A549 treated with DMSO at 1 μM for 4 hours (cell line): ENCODE results near the gene OAF. TPM values are rescaled to one million over a fixed set of nuclear protein-coding genes. Genes with fewer than 3 reads are reported as not detected.

Experiments used
- total RNA-seq: library from RNA; stranded (reverse); fragments of 200-300 nt; extraction: Qiagen RNA extraction; gene quantifications from 5 replicates; pipeline ENCODE4 v1.2.3, GENCODE V29; 2022; ENCODE audit warnings: low read depth

OAF gene
- total RNA-seq = 8.6 to 12.3 TPM (median 10.2 TPM) in 5 replicates

DNA sequence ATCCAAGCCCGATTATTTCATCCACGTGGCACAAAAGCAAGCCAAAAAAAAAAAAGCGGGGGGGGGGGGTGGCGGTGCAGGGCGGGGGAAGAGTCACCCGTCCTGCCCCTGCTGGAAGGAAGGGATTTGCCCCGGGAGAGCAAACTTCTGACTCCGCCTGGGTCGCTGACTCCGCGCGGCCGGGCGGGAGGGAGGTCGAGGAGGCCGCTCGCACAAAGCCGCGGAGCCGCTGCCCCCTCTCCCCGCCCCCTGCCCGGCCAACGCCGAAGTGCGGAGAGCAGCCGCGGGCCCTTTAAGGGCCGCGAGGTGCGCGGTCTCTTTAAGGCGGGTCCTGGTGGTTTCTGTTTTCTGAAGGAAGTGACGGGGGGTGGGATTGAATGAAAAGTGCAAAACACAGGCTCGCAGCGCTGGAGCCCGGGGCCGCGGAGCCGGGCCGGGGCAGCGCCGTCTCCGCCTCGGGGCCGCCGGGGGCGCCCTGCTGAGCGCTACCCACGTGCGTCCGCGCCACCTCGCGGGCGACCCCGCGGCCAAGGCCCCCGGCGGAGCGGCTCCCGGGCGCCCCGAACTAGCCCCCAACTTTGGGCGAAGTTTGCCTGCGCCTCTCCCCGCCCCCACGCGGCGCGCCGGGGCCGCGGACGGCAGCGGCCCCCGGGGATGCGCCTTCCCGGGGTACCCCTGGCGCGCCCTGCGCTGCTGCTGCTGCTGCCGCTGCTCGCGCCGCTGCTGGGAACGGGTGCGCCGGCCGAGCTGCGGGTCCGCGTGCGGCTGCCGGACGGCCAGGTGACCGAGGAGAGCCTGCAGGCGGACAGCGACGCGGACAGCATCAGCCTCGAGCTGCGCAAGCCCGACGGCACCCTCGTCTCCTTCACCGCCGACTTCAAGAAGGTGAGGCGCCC is at the start of gene OAF:
TSS of gene OAF (plus strand) at position 407 of the 896 bp plus-strand sequence. CDS start at position 655, 248 bp downstream.

GRCh38 chr11:120239713-120240640 is 29.1 kb downstream of the OAF start, which contains the start of gene POU2F3:
Gene POU2F3, plus strand, starts transcription at chr11:120240140. Its CDS starts 204 bp downstream, at chr11:120240344.

Other genes with a start within 250 kb of the OAF start
- 5.0 to 6.7 TPM (median 5.6 TPM) in 5 replicates for gene TRIM29, start 72.9 kb upstream of the OAF start, total RNA-seq
- not detected in 5 replicates for gene POU2F3, start 29.1 kb downstream of the OAF start, total RNA-seq
- 5.7 to 7.9 TPM (median 7.6 TPM) in 5 replicates for gene TLCD5, start 114.3 kb downstream of the OAF start, total RNA-seq
- 14.1 to 20.6 TPM (median 19.3 TPM) in 5 replicates for gene ARHGEF12, start 125.4 kb downstream of the OAF start, total RNA-seq